Suprapubic skin (tissue), 4 donors: ENCODE measurements around the gene E4F1.

Experiments
- CTCF ChIP-seq, 2 donors: fragments of 200-600 bp in 1 of 2; fragments of 450-650 bp in 1 of 2; sonication (generic) in 1 of 2; IDR thresholded peaks; one replicate each; pipeline ENCODE4 v1.5.1; 2016 to 2019; ENCODE audit warnings: antibody characterized with exemption in 2 of 2, mild to moderate bottlenecking in 1 of 2, moderate library complexity in 1 of 2
- EP300 ChIP-seq: sonication (generic); formaldehyde crosslinking; IDR thresholded peaks from one replicate; pipeline ENCODE4 v1.6.1; 2017; ENCODE audit warnings: antibody characterized with exemption
- POLR2A ChIP-seq, 2 donors: fragments of 450-650 bp; IDR thresholded peaks; one replicate each; pipeline ENCODE4 v1.6.1; 2017; ENCODE audit warnings: antibody characterized with exemption in 2 of 2, mild to moderate bottlenecking in 2 of 2, moderate library complexity in 2 of 2
- POLR2AphosphoS5 ChIP-seq, 3 donors: sonication (generic); formaldehyde crosslinking; IDR thresholded peaks; one replicate each; pipeline ENCODE4 v1.6.1; 2017; ENCODE audit warnings: antibody characterized with exemption in 3 of 3

- TF ChIP-seq CTCF (IDR thresholded peaks at IDR 0.05) = no peak
- no peak for TF ChIP-seq POLR2AphosphoS5 (IDR thresholded peaks at IDR 0.05)
- TF ChIP-seq POLR2A (IDR thresholded peaks at IDR 0.05) = no peak
- TF ChIP-seq EP300 = no peak
These were observed 29.9 kb downstream of the E4F1 start for GRCh38 chr16:2253293-2253692.
